Measurements from ENCODE around the gene GRM5. TPM values are rescaled to one million over a fixed set of nuclear protein-coding genes. Genes with fewer than 3 reads are reported as not detected.
"Not testable (repeated sequence)": the region's sequence is repeated elsewhere in the genome, so short reads cannot be mapped to it uniquely, and the experiment has no call there.

The GRM5 gene
- under 1 TPM in 1 of 3 donors, not detected in 2; 0.33 TPM for total RNA-seq

DNA sequence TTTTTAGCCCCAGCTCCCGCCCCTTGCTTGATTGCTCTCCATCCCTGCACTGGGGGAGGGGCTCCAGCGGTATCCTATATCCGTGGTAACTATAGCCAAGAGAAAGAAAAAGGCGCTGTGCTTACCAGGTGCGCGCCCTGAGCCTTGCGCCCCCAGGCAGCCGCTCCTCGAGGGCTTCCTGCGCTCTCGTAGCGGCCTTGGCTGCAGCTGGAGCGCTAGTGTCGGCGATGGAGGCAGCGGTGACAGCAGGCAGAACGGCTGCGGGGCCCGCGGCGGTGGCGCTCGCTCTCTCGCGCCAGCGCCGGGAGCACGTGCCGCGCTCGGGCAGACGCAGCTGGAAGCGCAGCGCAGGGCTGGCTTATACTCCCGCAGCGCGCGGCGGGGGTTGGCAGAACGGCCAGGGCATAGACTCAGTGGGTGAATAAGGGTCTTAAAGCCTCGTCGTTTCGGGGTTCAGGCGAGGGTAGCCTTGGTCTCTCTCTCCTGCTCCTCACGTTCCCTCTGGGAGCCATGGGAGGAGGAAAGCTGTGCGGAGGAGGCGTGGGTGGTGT is at the start of gene GRM5:
Gene GRM5 (minus strand): TSS at position 332 of the 551 bp plus-strand sequence. CDS start 18,110 bp downstream, outside the sequence.
- DNase-seq (ENCODE audit: low spot score in 2 of 2); H3K4me1 ChIP-seq; H3K36me3 ChIP-seq; intact Hi-C loops (cut with DNase I; ENCODE audit: low total_unique reads); H3K9me3 ChIP-seq; H3K27ac ChIP-seq: not testable (repeated sequence)
- Histone ChIP-seq H3K27me3 (peaks cover 0 to 13% of the 10 kb centered on the region in 2 donors), H3K4me3 (peak within 1 kb of the TSS in 1 of 3 donors; percentile 41)

DNA sequence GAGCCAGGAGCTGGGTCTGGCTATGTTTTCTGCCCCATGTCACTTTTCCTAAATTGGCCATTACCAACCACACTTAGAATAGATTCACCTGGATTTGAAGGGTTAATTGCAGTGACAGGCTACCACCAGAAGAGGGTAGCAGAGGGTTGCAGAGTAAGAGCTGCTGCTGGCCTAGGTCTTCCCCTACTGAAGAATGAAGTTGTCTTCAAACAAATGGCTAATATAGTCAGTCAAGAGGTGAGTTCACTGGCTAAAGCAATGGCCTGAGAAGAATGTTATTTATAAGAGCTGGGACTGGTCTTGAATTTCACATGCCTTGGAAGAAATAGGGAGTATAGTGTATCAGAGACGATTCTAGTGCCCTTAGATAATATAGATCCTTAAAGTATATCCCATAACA is 32.2 kb upstream of the GRM5 start:
- DNase-seq (ENCODE audit: low spot score in 2 of 2); H3K27ac ChIP-seq; intact Hi-C loops (cut with DNase I; ENCODE audit: low total_unique reads); H3K4me1 ChIP-seq; H3K27me3 ChIP-seq; H3K9me3 ChIP-seq; H3K4me3 ChIP-seq; H3K36me3 ChIP-seq: not testable (repeated sequence)
- TF ChIP-seq, protein P1, sequence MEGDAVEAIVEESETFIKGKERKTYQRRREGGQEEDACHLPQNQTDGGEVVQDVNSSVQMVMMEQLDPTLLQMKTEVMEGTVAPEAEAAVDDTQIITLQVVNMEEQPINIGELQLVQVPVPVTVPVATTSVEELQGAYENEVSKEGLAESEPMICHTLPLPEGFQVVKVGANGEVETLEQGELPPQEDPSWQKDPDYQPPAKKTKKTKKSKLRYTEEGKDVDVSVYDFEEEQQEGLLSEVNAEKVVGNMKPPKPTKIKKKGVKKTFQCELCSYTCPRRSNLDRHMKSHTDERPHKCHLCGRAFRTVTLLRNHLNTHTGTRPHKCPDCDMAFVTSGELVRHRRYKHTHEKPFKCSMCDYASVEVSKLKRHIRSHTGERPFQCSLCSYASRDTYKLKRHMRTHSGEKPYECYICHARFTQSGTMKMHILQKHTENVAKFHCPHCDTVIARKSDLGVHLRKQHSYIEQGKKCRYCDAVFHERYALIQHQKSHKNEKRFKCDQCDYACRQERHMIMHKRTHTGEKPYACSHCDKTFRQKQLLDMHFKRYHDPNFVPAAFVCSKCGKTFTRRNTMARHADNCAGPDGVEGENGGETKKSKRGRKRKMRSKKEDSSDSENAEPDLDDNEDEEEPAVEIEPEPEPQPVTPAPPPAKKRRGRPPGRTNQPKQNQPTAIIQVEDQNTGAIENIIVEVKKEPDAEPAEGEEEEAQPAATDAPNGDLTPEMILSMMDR (IDR thresholded peaks at IDR 0.05) = peak; percentile 28 to 47 (median 41)

DNA sequence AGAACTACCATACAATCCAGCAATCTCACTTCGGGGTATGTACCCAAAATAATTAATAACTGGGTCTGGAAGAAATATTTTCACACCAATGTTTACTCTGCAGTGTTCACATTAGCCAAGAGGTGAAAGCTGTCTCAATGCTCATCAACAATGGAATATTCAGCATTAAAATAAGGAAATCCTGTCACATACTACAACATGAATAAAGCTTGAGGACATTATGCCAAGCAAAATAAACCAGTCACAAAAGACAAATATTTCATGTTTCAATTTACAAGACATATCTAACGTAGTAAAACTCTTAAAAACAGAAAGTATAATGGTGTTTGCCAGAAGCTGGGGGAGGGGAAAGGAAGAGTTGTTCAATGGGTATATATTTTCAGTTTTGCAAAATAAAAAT is 28.0 kb upstream of the GRM5 start:
- H3K27me3 ChIP-seq; H3K4me1 ChIP-seq; H3K4me3 ChIP-seq; H3K36me3 ChIP-seq; intact Hi-C loops (cut with DNase I; ENCODE audit: low total_unique reads); H3K27ac ChIP-seq; DNase-seq (ENCODE audit: low spot score in 2 of 2); H3K9me3 ChIP-seq: not testable (repeated sequence)

DNA sequence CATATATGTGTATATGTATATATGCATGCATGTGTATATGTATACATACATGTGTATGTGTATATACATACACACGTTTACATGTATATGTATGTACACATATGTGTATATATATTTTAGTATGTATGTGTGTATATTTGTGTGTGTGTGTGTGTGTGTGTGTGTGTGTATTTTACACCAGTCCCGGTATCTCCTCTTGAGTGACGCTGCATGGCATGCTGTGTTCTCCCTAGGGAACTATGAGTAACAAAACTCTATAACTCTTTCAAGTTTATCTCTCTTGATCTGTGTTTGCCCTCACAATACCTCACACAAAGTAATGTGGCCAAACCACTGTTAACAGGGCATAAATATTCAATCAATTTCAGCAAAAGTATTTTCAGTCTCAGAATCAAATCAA is 19.2 kb upstream of the GRM5 start:
- H3K9me3 ChIP-seq; H3K36me3 ChIP-seq; DNase-seq (ENCODE audit: low spot score in 2 of 2); H3K27ac ChIP-seq; intact Hi-C loops (cut with DNase I; ENCODE audit: low total_unique reads); H3K4me3 ChIP-seq; H3K27me3 ChIP-seq; H3K4me1 ChIP-seq: not testable (repeated sequence)

DNA sequence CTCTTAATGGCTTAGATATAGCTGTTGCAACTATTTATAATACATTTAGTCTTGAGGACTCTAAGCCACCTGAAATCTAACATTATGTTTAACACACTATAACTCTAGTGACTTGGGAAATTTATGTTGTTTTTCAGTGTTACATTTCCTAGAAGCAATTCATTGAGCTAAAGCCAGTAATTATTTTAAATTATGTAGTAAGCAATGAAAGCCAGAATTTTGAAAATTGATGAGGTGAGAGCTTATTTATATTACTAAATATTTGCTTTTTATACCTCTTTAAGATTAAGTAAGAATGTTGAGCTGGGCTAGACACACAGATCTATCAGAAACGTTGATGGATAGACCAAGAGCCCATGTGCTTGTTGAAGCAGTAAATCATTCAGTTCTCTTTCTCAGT is 5.1 kb upstream of the GRM5 start:
- H3K4me1 ChIP-seq; H3K9me3 ChIP-seq; intact Hi-C loops (cut with DNase I; ENCODE audit: low total_unique reads); DNase-seq (ENCODE audit: low spot score in 2 of 2); H3K4me3 ChIP-seq; H3K36me3 ChIP-seq; H3K27ac ChIP-seq; H3K27me3 ChIP-seq: not testable (repeated sequence)

DNA sequence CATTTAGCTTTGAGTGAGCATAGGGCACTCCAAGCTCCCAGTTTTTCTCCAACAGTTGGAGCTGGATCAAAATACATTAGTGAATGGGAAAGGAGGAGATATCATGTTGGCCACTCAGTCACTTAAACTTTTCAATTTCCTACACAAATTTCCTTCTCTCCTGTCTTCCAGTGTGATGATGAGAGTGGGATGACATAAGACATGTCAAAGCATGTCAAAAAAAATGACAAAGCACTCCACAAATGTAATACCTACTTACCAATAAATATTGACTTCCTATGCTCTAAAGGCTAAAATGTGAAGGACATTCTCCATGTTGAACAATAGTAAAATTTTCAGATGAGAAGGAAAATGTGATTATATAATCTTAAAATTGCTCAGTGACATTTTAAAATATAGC is 1.5 kb upstream of the GRM5 start:
- no peaks in the 10 kb centered on the region for H3K4me1 ChIP-seq
- intact Hi-C loops (cut with DNase I; ENCODE audit: low total_unique reads) = no loop called here
- no peak overlapping the region for H3K4me3 ChIP-seq
- no peaks in the 10 kb centered on the region for H3K9me3 ChIP-seq
- peaks cover 0 to 13% of the 10 kb centered on the region in 2 donors for H3K27me3 ChIP-seq
- H3K36me3 ChIP-seq = no peaks in the 10 kb centered on the region
- DNase-seq (ENCODE audit: low spot score in 2 of 2) = no peak
- H3K27ac ChIP-seq = no peak overlapping the region
- TF ChIP-seq, protein P1 (IDR thresholded peaks at IDR 0.05) = no peak
- TF ChIP-seq POLR2A (IDR thresholded peaks at IDR 0.05) (no peak), POLR2AphosphoS5 (IDR thresholded peaks at IDR 0.05) (no peak)

DNA sequence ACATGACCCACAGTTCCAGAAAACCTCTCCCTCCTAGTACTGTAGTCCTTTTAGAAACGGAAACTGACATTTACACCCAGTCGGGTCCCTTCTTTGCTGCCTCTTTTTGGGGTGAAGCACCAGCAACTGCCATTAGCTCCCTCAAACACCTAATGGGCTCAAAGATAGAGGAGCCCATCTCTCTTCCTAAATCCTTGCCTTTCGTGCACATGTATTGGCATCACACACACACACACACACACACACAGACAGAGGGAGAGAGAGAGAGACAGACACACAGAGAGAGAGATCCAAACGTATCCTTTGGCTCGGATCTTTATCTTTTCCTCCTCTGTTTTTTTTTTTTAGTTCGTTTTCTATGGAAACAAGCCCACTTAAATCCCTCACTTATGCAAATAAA is 716 bp downstream of the GRM5 start:
- no peak for TF ChIP-seq POLR2A (IDR thresholded peaks at IDR 0.05)

DNA sequence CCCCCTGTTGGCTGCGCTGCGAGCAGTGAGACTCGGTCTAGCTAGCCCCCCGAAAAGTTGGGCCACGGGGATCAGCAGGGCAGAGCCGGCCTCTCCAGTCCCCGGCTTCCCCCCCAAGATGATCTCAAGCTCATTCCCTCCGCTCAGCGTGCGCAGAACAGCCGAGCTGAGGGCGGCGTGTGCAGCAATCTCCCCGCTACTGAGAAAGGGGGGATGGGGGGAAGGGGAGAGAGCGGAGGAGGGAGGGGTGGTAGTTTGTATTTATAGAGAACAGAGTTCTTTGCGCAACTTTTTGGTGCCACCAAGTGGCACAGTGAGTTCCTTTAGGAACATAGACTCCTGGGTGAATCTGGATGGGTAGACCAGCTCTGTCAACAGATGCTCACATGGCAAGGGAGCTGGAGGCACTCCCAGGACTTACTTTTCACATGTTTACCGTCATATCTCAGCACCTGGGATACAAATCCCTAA is 2.3 kb downstream of the GRM5 start:
- peaks cover 0 to 13% of the 10 kb centered on the region in 2 donors for H3K27me3 ChIP-seq
- H3K9me3 ChIP-seq; H3K36me3 ChIP-seq; H3K27ac ChIP-seq; DNase-seq (ENCODE audit: low spot score in 2 of 2); H3K4me1 ChIP-seq; H3K4me3 ChIP-seq; intact Hi-C loops (cut with DNase I; ENCODE audit: low total_unique reads): not testable (repeated sequence)

More for the DNA sequence above, 716 bp downstream of the GRM5 start:
- Histone ChIP-seq H3K27ac (no peak overlapping the region), H3K36me3 (no peaks in the 10 kb centered on the region), H3K27me3 (peaks cover 0 to 13% of the 10 kb centered on the region in 2 donors), H3K4me1 (no peaks in the 10 kb centered on the region), H3K4me3 (no peak overlapping the region), H3K9me3 (no peaks in the 10 kb centered on the region)
- intact Hi-C loops (cut with DNase I; ENCODE audit: low total_unique reads) = no loop called here
- DNase-seq (ENCODE audit: low spot score in 2 of 2) = no peak

DNA sequence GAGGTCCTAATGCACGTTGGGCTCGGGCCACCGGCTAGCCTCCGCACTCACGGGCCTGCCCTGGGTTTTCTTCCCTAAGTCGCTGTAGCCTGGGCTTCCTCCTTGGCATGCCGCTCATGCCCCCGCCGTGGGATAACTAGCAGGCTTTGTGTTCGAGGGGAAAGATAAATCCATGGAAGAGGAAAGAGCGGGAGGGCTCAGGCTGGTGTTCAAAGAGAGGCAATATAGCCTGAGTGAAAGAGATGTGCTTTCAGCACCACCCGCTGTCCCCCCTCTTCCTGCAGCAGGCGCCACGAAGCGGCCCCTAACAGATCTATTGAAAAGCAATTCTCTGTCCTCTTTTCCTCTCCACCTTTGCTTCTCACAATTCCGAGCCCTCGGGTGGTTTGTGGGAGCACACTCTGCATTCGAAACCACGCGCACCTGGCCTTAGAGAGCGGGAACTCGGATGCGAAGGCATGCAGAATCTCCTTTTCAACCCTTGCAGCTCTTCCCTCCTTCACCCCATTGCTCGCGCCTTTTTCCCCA is 2.9 kb downstream of the GRM5 start:
- H3K27ac ChIP-seq; H3K9me3 ChIP-seq; H3K4me3 ChIP-seq; DNase-seq (ENCODE audit: low spot score in 2 of 2); intact Hi-C loops (cut with DNase I; ENCODE audit: low total_unique reads); H3K4me1 ChIP-seq; H3K36me3 ChIP-seq: not testable (repeated sequence)
- peaks cover 0 to 13% of the 10 kb centered on the region in 2 donors for H3K27me3 ChIP-seq

DNA sequence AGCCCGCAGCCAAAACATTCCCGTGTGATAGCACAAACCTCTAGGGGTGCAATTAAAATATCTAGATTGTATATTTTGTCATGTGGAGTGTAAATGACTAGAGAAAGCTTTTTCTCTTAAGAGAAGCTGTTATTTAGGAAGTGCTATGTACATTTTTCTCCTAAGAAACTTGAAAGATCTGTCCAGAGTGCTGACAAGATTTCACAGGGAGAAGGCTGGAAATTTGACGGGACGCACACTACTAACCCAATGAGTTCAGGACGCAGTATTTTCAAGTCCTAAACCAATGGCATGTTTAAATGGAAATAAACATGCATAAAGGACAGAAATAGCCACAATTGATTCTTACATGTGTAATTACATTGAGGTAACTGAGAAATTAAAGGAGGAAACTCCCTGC is 3.9 kb downstream of the GRM5 start:
- H3K36me3 ChIP-seq; H3K4me3 ChIP-seq; H3K4me1 ChIP-seq; H3K9me3 ChIP-seq; H3K27ac ChIP-seq; intact Hi-C loops (cut with DNase I; ENCODE audit: low total_unique reads); DNase-seq (ENCODE audit: low spot score in 2 of 2): not testable (repeated sequence)
- peaks cover 0 to 13% of the 10 kb centered on the region in 2 donors for H3K27me3 ChIP-seq

DNA sequence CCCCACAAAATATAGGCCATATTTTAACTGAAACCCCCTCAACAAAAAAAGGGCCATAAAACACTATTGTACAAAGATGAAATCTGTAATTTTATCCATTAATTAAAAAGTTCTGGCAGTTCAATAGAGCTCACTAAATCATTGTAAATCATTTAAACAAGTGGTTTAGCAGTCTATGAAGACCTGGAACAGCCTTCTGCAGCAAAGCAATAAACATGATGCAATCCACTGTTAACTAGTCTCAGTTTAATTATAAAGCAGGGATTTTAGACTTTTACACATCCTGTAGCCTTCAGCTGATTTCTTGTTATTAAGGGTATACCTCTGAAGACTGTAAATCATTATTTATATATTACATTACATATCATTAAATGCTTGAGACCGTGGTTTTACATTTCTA is 8.4 kb downstream of the GRM5 start:
- H3K27me3 ChIP-seq; intact Hi-C loops (cut with DNase I; ENCODE audit: low total_unique reads); H3K9me3 ChIP-seq: not testable (repeated sequence)

More for the DNA sequence above, 8.4 kb downstream of the GRM5 start:
- not testable (repeated sequence) for H3K27ac ChIP-seq; DNase-seq (ENCODE audit: low spot score in 2 of 2); H3K4me3 ChIP-seq; H3K4me1 ChIP-seq; H3K36me3 ChIP-seq
